HG03521 (cell line): ENCODE data around the gene IFT74.

Experiments
- ATAC-seq: cut with Tn5 transposase; IDR thresholded peaks from one replicate; pipeline ENCODE4 v1.9.1; 2021; ENCODE audit warnings: mild to moderate bottlenecking, moderate library complexity; ENCODE audit not compliant: unreplicated experiment

IFT74 gene

GRCh38 chr9:26973989-26974388 lies 17.8 kb downstream of the IFT74 start:
- ATAC-seq, result no peak

DNA sequence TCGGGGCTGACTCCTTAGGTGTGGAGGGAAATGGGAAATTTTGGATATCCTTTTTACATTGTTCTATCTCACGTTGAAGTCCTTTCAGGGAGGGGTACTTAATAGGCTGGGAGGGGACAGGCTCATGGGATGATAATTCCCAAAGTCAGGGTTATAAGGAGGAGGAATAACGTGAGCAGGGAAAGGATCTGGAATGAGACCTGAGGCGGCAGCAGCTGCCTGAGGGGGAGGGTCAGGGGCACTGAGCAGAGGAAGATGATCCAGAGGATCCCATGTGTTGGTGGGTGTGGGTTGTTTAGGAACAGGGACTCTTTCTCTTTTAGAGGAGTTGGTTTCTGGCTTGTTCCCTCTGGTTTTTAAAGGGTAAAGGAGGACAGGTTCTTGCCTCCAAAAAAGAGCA lies 18.7 kb downstream of the IFT74 start:
- ATAC-seq, result no peak

DNA sequence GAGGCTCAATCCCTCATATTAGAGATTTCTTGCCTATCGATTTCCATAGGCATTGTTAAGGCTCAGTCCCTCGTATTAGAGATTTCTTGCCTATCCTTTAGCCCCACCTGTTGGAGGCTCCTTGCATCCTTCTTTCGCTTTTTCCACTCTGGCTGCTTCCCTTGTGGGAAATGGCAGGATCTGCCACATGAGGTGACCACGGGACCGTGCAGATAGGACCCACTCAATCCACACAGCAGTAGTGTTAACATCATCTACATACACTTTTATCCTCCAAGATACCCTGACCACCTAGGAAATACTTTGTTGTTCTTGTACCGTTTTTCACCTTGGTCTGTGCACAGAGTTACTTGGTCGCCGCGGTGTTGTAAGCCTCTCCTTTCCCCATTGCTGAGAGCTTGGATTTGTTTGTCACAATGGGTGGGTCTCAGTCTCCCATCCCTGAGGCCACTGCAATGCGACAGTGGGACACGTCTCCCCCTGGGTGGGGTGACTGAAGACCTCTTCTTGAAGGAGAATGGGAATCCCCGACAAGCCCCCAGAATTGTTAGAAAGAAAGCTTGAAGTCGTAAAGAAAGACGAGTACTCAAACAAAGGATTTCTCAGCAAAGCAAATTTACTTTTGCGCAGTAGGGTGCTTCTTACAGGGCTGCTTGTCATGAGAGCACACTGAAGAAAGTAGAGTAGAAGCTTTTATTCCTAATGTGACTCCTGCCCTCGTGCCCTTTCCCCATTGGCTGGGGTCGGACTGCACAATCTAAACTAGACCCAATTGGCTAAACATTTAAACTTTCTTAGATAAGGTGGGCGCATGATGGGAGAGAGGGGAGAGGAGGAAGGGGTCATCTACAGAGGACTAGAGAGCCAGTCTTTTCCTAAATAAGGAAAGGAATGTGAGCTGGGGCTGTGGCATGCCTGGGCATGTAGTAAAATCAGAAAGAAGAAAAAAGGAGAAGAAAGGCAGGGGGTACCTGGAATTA lies 19.8 kb downstream of the IFT74 start:
- ATAC-seq, result no peak

GRCh38 chr9:26983340-26983739 lies 27.1 kb downstream of the IFT74 start:
- no peak for ATAC-seq

GRCh38 chr9:26995810-26996209 lies 39.6 kb downstream of the IFT74 start:
- ATAC-seq, result no peak

DNA sequence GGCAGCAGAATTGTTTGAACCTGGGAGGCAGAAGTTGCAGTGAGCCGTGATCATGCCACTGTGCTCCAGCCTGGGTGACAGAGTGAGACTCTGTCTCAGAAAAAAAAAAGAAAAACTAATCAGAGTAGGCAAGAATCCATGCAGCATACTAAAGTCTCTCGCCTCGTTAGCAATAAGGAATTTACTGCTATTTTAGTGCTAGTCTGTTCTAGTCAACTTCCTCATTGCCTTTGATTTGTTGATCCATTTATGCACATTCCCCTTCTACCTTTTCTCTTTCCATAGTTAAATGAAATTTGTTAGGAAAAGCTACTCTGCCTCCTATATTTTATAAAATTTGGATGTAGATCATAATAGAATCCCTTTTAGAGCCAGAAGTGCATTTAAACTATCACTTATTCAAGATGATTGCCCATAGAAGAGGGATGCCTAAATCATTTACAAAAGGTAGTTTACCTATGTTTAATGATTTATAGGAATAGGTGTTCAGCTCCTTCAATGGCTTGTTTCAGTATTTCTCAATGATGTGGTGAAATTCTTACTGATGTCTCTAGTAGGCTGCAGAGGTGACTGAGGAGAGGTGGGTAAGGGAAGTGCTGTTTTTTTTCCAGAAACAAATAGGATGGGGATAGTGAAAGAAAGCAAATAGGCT lies 47.3 kb downstream of the IFT74 start:
- no peak for ATAC-seq

- ATAC-seq, result no peak
Observed at GRCh38 chr9:27005491-27005890, 49.3 kb downstream of the IFT74 start, which contains the start of gene LRRC19. Gene LRRC19 (minus strand): TSS chr9:27005672. CDS start chr9:26999694, 5,978 bp downstream.

DNA sequence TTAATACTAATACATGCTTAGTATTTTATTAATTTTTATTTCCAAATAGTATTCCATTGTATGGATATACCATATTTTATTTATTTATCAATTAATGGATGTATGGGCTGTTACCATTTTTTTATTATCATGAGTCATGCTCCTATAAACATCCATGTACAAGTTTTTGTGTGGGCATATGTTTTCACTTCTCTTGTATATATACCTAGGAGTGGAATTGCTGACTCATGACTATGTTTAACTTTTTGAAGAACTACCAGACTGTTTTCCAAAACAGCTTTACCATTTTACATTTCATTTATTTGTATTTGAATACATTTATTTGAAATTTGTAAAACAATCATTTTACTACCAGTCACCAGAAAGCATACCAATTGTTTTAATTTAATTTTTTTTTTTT lies 63.4 kb downstream of the IFT74 start:
- no peak for ATAC-seq

DNA sequence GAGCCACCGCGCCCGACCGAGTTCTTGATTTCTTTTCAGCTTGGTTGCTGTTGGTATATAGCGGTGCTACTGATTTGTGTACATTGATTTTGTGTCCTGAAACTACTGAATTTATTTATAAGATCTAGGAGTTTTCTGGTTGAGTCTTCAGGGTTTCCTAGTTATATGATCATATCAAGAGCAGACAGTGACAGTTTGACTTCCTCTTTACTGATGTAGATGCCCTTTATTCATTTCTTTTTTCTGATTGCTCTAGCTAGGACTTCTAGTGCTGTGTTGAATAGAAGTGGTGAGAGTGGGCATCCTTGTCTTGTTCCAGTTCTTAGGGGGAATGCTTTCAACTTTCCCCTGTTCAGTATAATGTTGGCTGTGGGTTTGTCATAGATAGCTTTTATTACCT lies 66.7 kb downstream of the IFT74 start:
- no peak for ATAC-seq

GRCh38 chr9:27029186-27029585 lies 73.0 kb downstream of the IFT74 start:
- no peak for ATAC-seq

- peak; percentile 72 for ATAC-seq
Observed at GRCh38 chr9:27033815-27034403, 77.7 kb downstream of the IFT74 start.

DNA sequence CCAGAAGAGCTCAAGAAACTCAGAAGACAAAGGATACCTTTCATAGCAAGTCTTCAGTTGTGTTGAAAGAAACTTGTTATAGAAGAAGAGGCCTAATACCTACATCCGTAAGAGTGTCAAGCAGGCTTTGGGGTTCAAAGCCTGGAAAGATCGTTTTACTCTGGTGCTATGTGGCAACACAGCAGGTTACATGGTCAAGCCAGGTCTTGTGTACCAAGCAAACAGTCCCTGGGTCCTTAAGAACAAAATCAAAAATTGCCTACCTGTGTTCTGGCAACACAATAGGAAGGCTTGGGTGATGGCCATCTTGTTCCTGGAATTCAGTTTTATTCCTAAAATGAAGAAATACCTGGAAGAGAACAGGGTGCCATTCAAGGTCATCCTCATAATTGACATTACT lies 81.3 kb downstream of the IFT74 start:
- ATAC-seq, result no peak

GRCh38 chr9:27041746-27042145 lies 85.5 kb downstream of the IFT74 start:
- no peak for ATAC-seq

GRCh38 chr9:27042476-27042875 lies 86.3 kb downstream of the IFT74 start:
- ATAC-seq, result no peak

DNA sequence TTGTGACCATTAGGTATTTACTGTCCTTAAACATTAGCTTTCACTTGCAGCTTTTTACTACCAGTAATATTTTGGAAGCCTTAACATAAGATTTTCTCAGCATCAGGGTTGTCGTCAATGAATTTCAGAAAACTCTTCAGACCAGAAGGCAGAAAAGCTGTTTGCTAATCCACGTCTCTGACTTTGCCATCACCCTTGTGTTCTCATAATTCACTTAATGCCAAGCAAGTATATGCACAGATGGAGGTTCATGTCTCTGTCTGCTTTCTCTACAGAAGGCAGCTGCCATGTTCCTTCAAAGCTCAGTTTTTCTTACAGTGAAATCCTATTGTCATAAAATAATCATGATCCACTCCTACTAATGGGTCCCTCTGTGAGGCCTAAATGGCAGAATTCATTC lies 87.0 kb downstream of the IFT74 start:
- no peak for ATAC-seq

- no peak for ATAC-seq
Observed at GRCh38 chr9:27047136-27047535, 90.9 kb downstream of the IFT74 start.

DNA sequence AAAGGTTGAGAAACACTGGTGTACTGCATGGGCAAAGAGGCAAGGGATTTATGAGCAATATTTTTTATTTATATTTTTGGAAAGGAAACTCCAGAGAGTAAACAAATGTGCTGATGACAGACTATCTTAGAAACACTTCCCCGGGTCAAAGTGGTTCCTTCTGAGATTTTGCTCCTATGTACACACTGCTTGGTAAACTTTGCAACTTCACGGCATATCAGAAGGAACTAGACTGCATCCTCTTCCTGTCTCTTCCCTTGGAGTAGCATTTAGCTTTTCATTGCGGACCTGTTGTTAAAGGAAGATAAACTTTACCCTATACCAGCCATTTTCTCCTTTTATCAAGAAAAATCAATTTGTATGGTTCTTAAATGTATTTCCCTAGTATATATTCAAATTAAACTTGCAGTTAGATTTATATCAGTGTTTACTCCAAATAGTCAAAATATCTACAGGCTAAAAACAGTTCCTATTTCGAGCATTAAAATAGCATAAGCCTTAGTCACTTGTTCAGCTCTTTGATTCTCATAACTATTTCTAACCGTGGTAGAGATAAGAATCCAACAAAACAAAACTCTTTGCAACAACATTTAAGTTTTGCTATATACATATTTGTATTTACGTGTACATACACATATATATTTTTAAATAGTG lies 97.3 kb downstream of the IFT74 start:
- no peak for ATAC-seq

GRCh38 chr9:27054125-27054524 lies 97.9 kb downstream of the IFT74 start:
- ATAC-seq, result no peak

DNA sequence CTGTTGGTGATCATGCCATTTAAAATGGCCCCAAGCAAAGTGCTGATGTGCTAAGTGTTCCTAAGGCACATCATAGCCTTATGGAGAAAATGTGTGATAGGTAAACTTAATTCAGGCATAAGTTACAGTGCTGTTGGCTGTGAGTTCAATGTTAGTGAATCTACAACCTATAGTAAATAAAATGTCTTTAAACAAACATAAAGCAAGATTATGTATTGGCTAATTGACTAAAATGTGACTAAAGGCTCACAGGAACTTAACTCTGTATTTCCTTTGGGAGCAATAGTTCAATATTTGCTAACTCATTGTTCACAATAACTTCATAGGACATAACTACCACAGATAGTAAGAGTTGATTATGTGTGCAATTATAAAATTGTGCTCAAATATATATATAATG lies 98.6 kb downstream of the IFT74 start:
- ATAC-seq, result no peak

DNA sequence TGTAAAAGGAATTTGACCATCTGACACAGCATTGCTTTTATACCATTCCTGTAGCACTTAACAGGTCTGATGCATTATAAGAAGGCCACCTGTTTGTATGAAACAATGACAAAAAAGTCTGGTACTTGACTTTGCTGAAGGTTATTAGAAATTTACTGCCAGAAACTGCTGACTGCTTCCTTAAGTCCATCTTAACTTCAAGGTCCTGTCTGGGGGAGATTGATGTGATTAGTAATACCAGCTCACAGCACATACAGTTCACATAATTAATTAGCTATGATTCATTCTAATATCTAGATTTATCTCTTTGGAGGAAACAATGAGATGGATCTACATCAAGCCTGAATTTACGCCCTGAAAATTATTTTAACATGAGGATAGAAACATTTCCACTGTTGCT lies 103.2 kb downstream of the IFT74 start:
- ATAC-seq, result no peak

DNA sequence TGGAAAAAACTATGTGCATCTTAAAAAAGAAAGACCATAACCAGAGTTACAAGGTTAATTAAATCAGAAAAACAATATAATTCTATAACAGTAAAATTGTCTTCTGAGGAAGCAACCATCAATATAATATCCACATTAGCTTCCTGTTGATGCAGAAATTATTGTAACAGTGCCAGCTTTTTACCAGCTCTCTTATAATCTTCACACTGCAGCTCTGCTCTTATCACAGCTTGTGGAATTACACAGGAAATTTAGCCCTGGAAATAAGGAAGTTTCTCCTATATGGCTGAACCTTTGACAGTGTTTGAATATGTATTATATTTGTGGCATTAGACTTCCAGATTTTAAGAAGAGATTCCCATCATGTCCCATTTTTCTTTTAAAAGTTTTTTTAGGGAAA lies 103.7 kb downstream of the IFT74 start:
- ATAC-seq, result no peak
